Measurements from ENCODE around the gene SPCS2.

SPCS2 gene

DNA sequence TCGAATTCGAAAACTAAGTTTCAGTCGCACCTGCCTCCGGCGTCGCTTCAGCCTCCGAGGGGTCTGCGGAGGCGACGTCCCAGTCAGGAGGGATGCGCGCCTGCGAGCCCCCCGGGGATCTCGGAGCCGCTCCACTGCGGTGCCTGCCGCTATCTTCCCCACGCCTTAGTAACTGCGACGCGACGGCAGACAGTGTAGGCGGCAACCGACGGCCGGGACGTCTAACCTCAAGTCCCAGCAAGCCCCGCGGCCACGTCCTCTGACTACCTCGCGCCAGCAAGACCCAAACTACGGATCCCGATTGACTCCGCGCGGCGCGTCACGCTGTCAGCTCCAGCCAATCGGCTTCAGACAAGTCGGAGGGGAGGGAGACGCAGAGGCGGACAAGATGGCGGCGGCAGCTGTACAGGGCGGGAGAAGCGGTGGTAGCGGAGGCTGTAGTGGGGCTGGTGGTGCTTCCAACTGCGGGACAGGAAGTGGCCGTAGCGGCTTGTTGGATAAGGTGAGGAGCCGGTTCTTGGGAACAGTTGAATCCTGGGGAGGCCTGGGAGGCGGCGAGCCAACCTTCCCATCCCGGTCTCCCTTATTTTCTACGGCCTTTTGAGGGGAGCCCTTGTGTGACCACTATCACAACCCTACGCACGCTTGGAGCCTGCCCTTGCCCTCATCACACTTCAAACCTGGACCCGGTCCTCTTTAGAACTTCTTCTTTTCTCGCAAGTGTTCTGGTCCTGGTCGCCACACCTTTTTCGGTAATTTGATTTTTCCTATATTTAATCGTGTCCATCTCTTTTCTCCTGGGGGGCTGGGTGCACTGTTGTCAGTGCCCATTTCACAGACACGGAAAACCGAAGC lies at the start of gene SPCS2, which contains the start of gene XRRA1:
TSS of gene SPCS2 (plus strand) at position 369 of the 855 bp plus-strand sequence. CDS start at position 389, 20 bp downstream.
TSS of gene XRRA1 (minus strand) at position 194 of the 855 bp plus-strand sequence. CDS start 8,213 bp downstream, outside the sequence.
- H3K4me3 Mint-ChIP-seq, result peak within 1 kb of the TSS; percentile 99
- peaks cover 57% of the 10 kb centered on the region for H3K4me1 Mint-ChIP-seq
- H3K36me3 Mint-ChIP-seq (ENCODE audit: low read depth), result peaks cover 24% of the 10 kb centered on the region
- H3K9me3 Mint-ChIP-seq, result no peaks in the 10 kb centered on the region
- H3K27ac Mint-ChIP-seq, result peak within 1 kb of the TSS; percentile 96
- DNase-seq (peak; percentile 96), ATAC-seq (peak; percentile 98)
- H3K27me3 Mint-ChIP-seq, result no peaks in the 10 kb centered on the region

- no peaks in the 10 kb centered on the region for H3K27me3 Mint-ChIP-seq
- ATAC-seq (no peak), DNase-seq (no peak)
- peaks cover 42% of the 10 kb centered on the region for H3K36me3 Mint-ChIP-seq (ENCODE audit: low read depth)
- peaks cover 38% of the 10 kb centered on the region for H3K9me3 Mint-ChIP-seq
- H3K27ac Mint-ChIP-seq, result no peak overlapping the region
- no peak overlapping the region for H3K4me3 Mint-ChIP-seq
- H3K4me1 Mint-ChIP-seq, result no peaks in the 10 kb centered on the region
Observed at GRCh38 chr11:74902342-74902741, 46.7 kb upstream of the SPCS2 start.

- Mint-ChIP-seq H3K27ac (peak overlapping the region; percentile 3), H3K4me3 (no peak overlapping the region), H3K36me3 (ENCODE audit: low read depth) (peaks cover 24% of the 10 kb centered on the region), H3K4me1 (no peaks in the 10 kb centered on the region), H3K9me3 (peaks cover 18% of the 10 kb centered on the region), H3K27me3 (no peaks in the 10 kb centered on the region)
- no peak for DNase-seq
- ATAC-seq, result no peak
Observed at GRCh38 chr11:74905326-74905725, 43.7 kb upstream of the SPCS2 start.

DNA sequence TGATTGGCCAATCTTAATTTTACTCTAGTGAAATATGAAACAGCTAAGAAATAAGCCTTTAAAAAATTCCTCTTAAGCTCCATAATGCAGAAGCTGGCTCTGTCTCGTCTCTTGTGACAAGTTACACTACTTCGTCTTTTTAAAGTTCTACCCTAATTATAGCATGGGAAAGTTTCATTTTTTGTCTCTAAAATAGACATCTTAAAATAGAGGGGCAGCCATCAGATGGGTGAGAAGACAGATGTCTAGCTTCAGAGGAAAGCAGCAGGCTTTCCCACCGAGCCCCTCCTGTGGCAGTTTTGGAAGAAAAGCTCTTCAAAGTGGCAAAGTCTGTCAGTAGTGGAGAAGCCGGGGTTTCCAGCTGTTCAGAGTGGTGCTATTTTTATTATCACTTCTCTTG lies 39.7 kb upstream of the SPCS2 start:
- Mint-ChIP-seq H3K9me3 (no peaks in the 10 kb centered on the region), H3K27ac (no peak overlapping the region), H3K4me3 (no peak overlapping the region), H3K4me1 (no peaks in the 10 kb centered on the region), H3K27me3 (no peaks in the 10 kb centered on the region), H3K36me3 (ENCODE audit: low read depth) (peaks cover 17% of the 10 kb centered on the region)
- DNase-seq, result no peak
- no peak for ATAC-seq

- no peak for DNase-seq
- no peaks in the 10 kb centered on the region for H3K9me3 Mint-ChIP-seq
Observed at GRCh38 chr11:74909812-74910211, 39.3 kb upstream of the SPCS2 start.

DNA sequence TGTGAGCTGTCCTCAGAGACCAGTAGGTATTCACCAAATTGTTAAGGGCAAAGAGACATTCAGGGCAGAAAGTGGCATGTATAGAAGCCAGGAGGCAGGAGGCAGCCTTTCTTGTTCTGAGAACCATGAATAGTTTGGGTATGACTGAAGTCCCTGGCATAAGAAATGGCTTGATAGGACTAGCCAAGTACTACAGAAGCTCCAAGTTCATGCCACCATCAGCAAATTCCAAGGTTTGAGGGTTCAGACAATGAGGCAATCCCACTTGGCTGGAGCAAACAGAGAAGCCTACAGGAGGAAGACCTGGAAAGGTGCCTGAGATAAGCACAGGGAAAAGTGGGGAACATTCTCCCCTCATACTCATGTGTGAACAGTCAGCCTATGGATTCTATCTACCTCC lies 25.9 kb upstream of the SPCS2 start:
- peaks cover 10% of the 10 kb centered on the region for H3K36me3 Mint-ChIP-seq (ENCODE audit: low read depth)
- no peaks in the 10 kb centered on the region for H3K9me3 Mint-ChIP-seq
- no peak overlapping the region for H3K27ac Mint-ChIP-seq
- H3K27me3 Mint-ChIP-seq, result no peaks in the 10 kb centered on the region
- DNase-seq (no peak), ATAC-seq (no peak)
- H3K4me3 Mint-ChIP-seq, result no peak overlapping the region
- peaks cover 11% of the 10 kb centered on the region for H3K4me1 Mint-ChIP-seq

More at GRCh38 chr11:74909812-74910211, 39.3 kb upstream of the SPCS2 start:
- Mint-ChIP-seq H3K27me3 (no peaks in the 10 kb centered on the region), H3K4me1 (no peaks in the 10 kb centered on the region), H3K36me3 (ENCODE audit: low read depth) (peaks cover 20% of the 10 kb centered on the region), H3K4me3 (no peak overlapping the region), H3K27ac (no peak overlapping the region)
- no peak for ATAC-seq

GRCh38 chr11:74925281-74925680 lies 23.8 kb upstream of the SPCS2 start:
- DNase-seq (no peak), ATAC-seq (no peak)
- Mint-ChIP-seq H3K36me3 (ENCODE audit: low read depth) (peaks cover 3% of the 10 kb centered on the region), H3K4me1 (peaks cover 11% of the 10 kb centered on the region), H3K27me3 (no peaks in the 10 kb centered on the region), H3K9me3 (no peaks in the 10 kb centered on the region), H3K27ac (no peak overlapping the region), H3K4me3 (no peak overlapping the region)

- no peaks in the 10 kb centered on the region for H3K9me3 Mint-ChIP-seq
- H3K36me3 Mint-ChIP-seq (ENCODE audit: low read depth), result no peaks in the 10 kb centered on the region
- ATAC-seq (peak; percentile 89), DNase-seq (peak; percentile 37)
- peaks cover 11% of the 10 kb centered on the region for H3K4me1 Mint-ChIP-seq
- H3K27me3 Mint-ChIP-seq, result no peaks in the 10 kb centered on the region
- no peak overlapping the region for H3K4me3 Mint-ChIP-seq
- H3K27ac Mint-ChIP-seq, result no peak overlapping the region
Observed at GRCh38 chr11:74926304-74927030, 22.6 kb upstream of the SPCS2 start.

DNA sequence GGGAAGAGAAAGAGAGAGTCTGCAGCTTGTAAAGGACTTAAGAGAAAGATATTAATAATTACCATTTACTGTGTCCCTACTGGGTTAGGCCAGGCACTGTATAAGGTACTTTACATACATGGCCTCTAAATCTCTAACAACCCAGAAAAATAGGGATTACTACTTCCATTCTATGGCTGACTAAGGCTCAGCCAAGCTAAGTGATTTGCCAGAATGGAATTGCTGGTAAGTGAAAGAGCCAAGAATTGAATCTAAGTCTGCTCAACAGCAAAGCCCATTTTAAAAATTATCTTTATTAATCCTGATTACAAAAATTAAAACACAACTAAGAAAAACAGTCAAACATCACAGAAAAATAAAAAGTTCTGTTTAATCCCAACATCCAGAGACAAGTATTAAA lies 21.6 kb upstream of the SPCS2 start:
- H3K36me3 Mint-ChIP-seq (ENCODE audit: low read depth), result no peaks in the 10 kb centered on the region
- no peak overlapping the region for H3K4me3 Mint-ChIP-seq
- ATAC-seq, result no peak
- peaks cover 15% of the 10 kb centered on the region for H3K4me1 Mint-ChIP-seq
- H3K27me3 Mint-ChIP-seq, result no peaks in the 10 kb centered on the region
- H3K9me3 Mint-ChIP-seq, result no peaks in the 10 kb centered on the region
- no peak overlapping the region for H3K27ac Mint-ChIP-seq
- no peak for DNase-seq

GRCh38 chr11:74929431-74930363 lies 19.4 kb upstream of the SPCS2 start:
- H3K27ac Mint-ChIP-seq, result no peak overlapping the region
- peaks cover 4% of the 10 kb centered on the region for H3K36me3 Mint-ChIP-seq (ENCODE audit: low read depth)
- H3K27me3 Mint-ChIP-seq, result no peaks in the 10 kb centered on the region
- ATAC-seq, result peak; percentile 52
- peaks cover 28% of the 10 kb centered on the region for H3K4me1 Mint-ChIP-seq
- peak; percentile 65 for DNase-seq
- H3K9me3 Mint-ChIP-seq, result no peaks in the 10 kb centered on the region
- H3K4me3 Mint-ChIP-seq, result no peak overlapping the region

GRCh38 chr11:74932169-74932568 lies 16.9 kb upstream of the SPCS2 start:
- H3K4me1 Mint-ChIP-seq, result peaks cover 17% of the 10 kb centered on the region
- ATAC-seq (peak; percentile 65), DNase-seq (no peak)
- H3K27me3 Mint-ChIP-seq, result no peaks in the 10 kb centered on the region
- H3K9me3 Mint-ChIP-seq, result no peaks in the 10 kb centered on the region
- H3K4me3 Mint-ChIP-seq, result no peak overlapping the region
- no peak overlapping the region for H3K27ac Mint-ChIP-seq
- peaks cover 7% of the 10 kb centered on the region for H3K36me3 Mint-ChIP-seq (ENCODE audit: low read depth)

DNA sequence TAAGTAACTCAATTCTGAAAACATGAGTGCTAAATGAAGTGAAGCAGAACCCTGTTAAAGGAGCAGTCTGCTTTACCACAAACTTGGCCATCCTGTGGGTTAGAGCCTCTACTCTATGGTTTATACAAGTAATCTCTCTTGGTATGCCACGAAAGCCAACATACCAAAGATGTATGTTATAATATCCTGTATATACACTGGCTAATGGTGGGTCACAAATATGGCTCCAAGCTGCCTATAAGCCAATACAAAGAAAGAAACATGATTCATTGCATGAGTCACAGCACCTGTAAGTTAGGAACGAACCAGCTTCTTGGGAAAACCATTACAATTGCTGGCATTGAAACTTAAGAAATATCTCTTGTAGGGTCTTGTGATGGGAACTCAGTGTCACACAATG lies 16.3 kb upstream of the SPCS2 start:
- peaks cover 17% of the 10 kb centered on the region for H3K4me1 Mint-ChIP-seq
- peaks cover 7% of the 10 kb centered on the region for H3K36me3 Mint-ChIP-seq (ENCODE audit: low read depth)
- H3K4me3 Mint-ChIP-seq, result no peak overlapping the region
- ATAC-seq (peak; percentile 83), DNase-seq (no peak)
- H3K9me3 Mint-ChIP-seq, result no peaks in the 10 kb centered on the region
- H3K27ac Mint-ChIP-seq, result no peak overlapping the region
- no peaks in the 10 kb centered on the region for H3K27me3 Mint-ChIP-seq

GRCh38 chr11:74933765-74934164 lies 15.3 kb upstream of the SPCS2 start:
- peaks cover 9% of the 10 kb centered on the region for H3K36me3 Mint-ChIP-seq (ENCODE audit: low read depth)
- H3K4me1 Mint-ChIP-seq, result peaks cover 17% of the 10 kb centered on the region
- H3K27me3 Mint-ChIP-seq, result no peaks in the 10 kb centered on the region
- H3K9me3 Mint-ChIP-seq, result no peaks in the 10 kb centered on the region
- H3K27ac Mint-ChIP-seq, result no peak overlapping the region
- no peak for DNase-seq
- H3K4me3 Mint-ChIP-seq, result no peak overlapping the region
- ATAC-seq, result no peak

- no peak overlapping the region for H3K27ac Mint-ChIP-seq
- ATAC-seq, result no peak
- H3K9me3 Mint-ChIP-seq, result no peaks in the 10 kb centered on the region
- H3K27me3 Mint-ChIP-seq, result no peaks in the 10 kb centered on the region
- peaks cover 17% of the 10 kb centered on the region for H3K4me1 Mint-ChIP-seq
- peaks cover 12% of the 10 kb centered on the region for H3K36me3 Mint-ChIP-seq (ENCODE audit: low read depth)
- H3K4me3 Mint-ChIP-seq, result no peak overlapping the region
- no peak for DNase-seq
Observed at GRCh38 chr11:74935285-74935684, 13.8 kb upstream of the SPCS2 start.

Measured in activated naive CD8-positive, alpha-beta T cell treated with anti-CD3 and anti-CD28 coated beads, Interleukin-2, amount 50 U/mL, for 24 hours (primary cell).